ENCODE measurements around the gene XYLT1.

Gene XYLT1

GRCh38 chr16:17082095-17082882, 388.5 kb downstream of the XYLT1 start:
- ChIA-PET POLR2A (ENCODE audit: low non-redundant PET) (no interaction called here), CTCF (no interaction called here)
- DNase-seq (ENCODE audit: low spot score): no peak
- H3K27ac ChIP-seq: no peak overlapping the region
- TF ChIP-seq CTCF (conservative IDR thresholded peaks at IDR 0.05; ENCODE audit: low read depth): no peak

- H3K27ac ChIP-seq: no peak overlapping the region
- CTCF ChIA-PET: no interaction called here
- TF ChIP-seq CTCF (conservative IDR thresholded peaks at IDR 0.05; ENCODE audit: low read depth): no peak
- DNase-seq (ENCODE audit: low spot score): no peak
- POLR2A ChIA-PET (ENCODE audit: low non-redundant PET): no interaction called here
Observed at GRCh38 chr16:17080105-17080504, 390.7 kb downstream of the XYLT1 start.

- DNase-seq (ENCODE audit: low spot score): no peak
Observed at GRCh38 chr16:17078931-17079631, 391.7 kb downstream of the XYLT1 start.

GRCh38 chr16:17076818-17077498, 393.8 kb downstream of the XYLT1 start:
- TF ChIP-seq CTCF (conservative IDR thresholded peaks at IDR 0.05; ENCODE audit: low read depth): no peak
- CTCF ChIA-PET: no interaction called here
- POLR2A ChIA-PET (ENCODE audit: low non-redundant PET): no interaction called here

More at GRCh38 chr16:17078931-17079631, 391.7 kb downstream of the XYLT1 start:
- no peak for TF ChIP-seq CTCF (conservative IDR thresholded peaks at IDR 0.05; ENCODE audit: low read depth)
- CTCF ChIA-PET: no interaction called here
- POLR2A ChIA-PET (ENCODE audit: low non-redundant PET): no interaction called here
- H3K27ac ChIP-seq: no peak overlapping the region

GRCh38 chr16:17076092-17076754, 394.5 kb downstream of the XYLT1 start:
- no peak for DNase-seq (ENCODE audit: low spot score)
- POLR2A ChIA-PET (ENCODE audit: low non-redundant PET): no interaction called here
- no peak for TF ChIP-seq CTCF (conservative IDR thresholded peaks at IDR 0.05; ENCODE audit: low read depth)
- CTCF ChIA-PET: no interaction called here
- no peak overlapping the region for H3K27ac ChIP-seq

More at GRCh38 chr16:17076818-17077498, 393.8 kb downstream of the XYLT1 start:
- no peak overlapping the region for H3K27ac ChIP-seq
- no peak for DNase-seq (ENCODE audit: low spot score)

- no peak for TF ChIP-seq CTCF (conservative IDR thresholded peaks at IDR 0.05; ENCODE audit: low read depth)
- H3K27ac ChIP-seq: no peak overlapping the region
- ChIA-PET POLR2A (ENCODE audit: low non-redundant PET) (no interaction called here), CTCF (no interaction called here)
- no peak for DNase-seq (ENCODE audit: low spot score)
Observed at GRCh38 chr16:17072104-17072503, 398.7 kb downstream of the XYLT1 start.
